ENCODE measurements around the gene ANKRD33B.

Gene ANKRD33B

DNA sequence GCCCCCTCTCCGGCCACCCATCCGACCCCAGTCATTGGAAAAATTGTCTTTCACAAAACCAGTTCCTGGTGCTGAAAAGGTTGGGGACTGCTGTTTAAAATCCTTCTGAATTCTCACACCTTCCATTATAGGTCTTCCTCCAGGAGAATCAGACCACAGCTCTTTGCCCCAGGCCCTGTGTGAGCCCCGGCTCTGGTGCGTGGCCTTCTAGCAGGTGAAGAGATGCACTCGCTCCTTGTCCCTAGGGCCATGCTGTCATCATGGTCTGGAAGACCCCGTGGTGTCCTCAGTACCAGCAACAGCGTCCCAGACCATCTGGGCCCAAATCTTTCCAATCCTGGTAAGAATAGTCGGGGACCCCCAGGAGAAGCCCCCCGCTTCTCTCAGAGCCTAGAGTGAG is 101.9 kb downstream of the ANKRD33B start:
- Mint-ChIP-seq H3K27ac (no peak overlapping the region), H3K27me3 (ENCODE audit: low read depth) (no peaks in the 10 kb centered on the region), H3K36me3 (ENCODE audit: low read depth) (no peaks in the 10 kb centered on the region), H3K4me1 (ENCODE audit: low read depth) (no peaks in the 10 kb centered on the region), H3K4me3 (no peak overlapping the region), H3K9me3 (no peaks in the 10 kb centered on the region)
- DNase-seq (ENCODE audit: low spot score), result no peak

DNA sequence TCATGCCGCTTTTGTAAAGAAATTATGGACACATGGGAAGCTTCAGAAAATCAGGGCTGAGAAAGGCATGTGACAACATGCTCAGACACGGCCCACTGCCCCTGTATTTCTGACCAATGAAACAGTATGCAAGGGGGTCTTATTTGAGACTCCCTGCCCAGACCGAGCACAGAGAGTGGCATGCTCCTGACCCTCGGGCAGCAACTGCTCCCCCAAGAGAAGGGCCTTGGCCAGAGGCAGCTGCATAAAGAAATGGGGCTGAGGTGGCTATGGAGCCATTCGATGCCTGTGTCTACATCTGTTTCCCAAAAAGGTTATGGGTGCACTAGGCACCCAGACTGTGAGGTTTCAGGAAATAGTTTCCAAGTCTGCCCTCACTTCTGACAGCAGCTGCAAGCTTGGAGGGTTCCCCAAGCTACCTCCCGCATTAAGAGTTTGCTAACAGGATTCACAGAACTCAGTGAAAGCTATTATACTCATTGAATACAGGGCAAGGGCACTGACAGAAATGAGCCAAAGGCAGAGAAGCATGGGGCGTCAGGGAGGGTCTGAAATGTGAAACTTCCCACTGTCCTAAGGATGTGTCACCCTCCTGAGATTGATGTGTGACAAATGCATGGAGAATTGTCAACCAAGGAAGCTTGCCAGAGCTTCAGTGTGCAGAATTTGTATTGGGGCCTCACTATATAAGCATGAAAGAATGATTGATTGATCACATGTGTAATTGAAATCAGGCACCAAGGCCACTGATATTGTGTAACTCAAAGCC is 102.8 kb downstream of the ANKRD33B start:
- H3K4me1 Mint-ChIP-seq (ENCODE audit: low read depth), result no peaks in the 10 kb centered on the region
- H3K9me3 Mint-ChIP-seq, result no peaks in the 10 kb centered on the region
- H3K27me3 Mint-ChIP-seq (ENCODE audit: low read depth), result no peaks in the 10 kb centered on the region
- no peak for DNase-seq (ENCODE audit: low spot score)
- no peak overlapping the region for H3K4me3 Mint-ChIP-seq
- no peaks in the 10 kb centered on the region for H3K36me3 Mint-ChIP-seq (ENCODE audit: low read depth)
- no peak overlapping the region for H3K27ac Mint-ChIP-seq

DNA sequence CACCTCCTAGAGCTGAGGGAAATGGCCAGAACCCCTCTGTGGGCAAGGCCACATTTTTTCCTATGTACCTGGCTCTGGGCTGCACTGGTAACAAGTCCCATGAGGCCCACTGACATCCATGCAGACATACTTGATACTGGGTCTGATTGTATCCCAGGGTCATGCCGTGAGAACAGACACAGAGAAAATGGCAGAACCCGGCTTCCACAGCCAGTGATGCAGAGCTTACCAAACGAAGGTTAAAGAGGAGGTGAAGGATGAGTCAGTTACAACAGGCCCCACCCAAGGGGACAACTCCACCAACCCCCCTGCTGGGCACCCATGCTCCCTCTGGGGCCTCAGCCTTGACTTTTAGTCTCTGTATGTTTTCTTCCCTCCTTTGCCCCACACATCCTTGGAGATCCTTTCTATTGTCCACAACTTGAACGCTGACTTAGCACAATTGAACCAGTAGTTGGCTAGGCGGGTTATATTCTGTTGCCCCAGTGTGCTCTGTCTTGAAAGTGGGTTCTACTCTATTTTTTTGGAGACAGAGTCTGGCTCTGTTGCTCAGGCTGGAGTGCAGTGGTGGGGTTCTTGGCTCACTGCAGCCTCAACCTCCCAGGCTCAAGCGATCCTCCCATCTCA is 103.7 kb downstream of the ANKRD33B start:
- DNase-seq (ENCODE audit: low spot score), result no peak
- Mint-ChIP-seq H3K4me3 (no peak overlapping the region), H3K36me3 (ENCODE audit: low read depth) (no peaks in the 10 kb centered on the region), H3K9me3 (no peaks in the 10 kb centered on the region), H3K4me1 (ENCODE audit: low read depth) (no peaks in the 10 kb centered on the region), H3K27ac (no peak overlapping the region), H3K27me3 (ENCODE audit: low read depth) (no peaks in the 10 kb centered on the region)

DNA sequence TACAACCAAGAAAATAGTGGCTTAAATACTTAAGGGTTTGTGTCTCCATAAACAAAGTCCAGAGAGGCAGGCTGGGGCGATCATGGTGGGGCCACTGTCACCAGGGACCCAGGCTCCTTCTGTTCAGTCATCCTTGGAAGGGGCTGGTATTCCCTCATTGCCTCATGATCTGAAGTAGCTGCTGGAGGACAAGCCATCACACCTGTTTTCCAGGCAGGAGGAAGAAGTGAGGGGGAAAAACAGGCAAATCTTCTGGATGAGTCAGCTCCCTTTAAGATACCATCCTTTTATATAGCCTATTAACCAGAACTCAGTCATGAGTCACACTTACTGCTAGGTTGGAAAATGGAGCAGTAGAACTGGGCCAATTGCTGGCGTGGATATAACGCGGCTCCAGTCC is 104.8 kb downstream of the ANKRD33B start:
- no peak overlapping the region for H3K4me3 Mint-ChIP-seq
- H3K4me1 Mint-ChIP-seq (ENCODE audit: low read depth), result no peaks in the 10 kb centered on the region
- no peaks in the 10 kb centered on the region for H3K36me3 Mint-ChIP-seq (ENCODE audit: low read depth)
- H3K9me3 Mint-ChIP-seq, result no peaks in the 10 kb centered on the region
- H3K27ac Mint-ChIP-seq, result no peak overlapping the region
- no peaks in the 10 kb centered on the region for H3K27me3 Mint-ChIP-seq (ENCODE audit: low read depth)
- DNase-seq (ENCODE audit: low spot score), result no peak

DNA sequence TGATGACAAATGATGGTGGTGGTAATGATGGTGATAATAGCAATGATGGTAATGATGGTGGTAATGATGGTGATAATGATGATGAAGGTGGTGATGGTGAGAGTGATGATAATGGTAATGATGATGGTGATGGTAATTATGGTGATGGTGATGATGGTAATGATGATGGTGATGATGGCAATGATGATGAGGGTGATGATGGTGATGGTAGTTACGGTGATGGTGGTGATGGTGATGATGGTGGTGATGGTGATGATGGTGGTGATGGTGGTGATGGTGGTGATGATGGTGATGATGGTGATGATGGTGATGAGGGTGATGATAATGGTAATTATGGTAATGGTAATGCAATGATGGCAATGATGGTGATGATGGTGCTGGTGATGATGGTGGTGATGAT is 106.1 kb downstream of the ANKRD33B start:
- Mint-ChIP-seq H3K9me3 (no peaks in the 10 kb centered on the region), H3K4me3 (no peak overlapping the region), H3K27me3 (ENCODE audit: low read depth) (no peaks in the 10 kb centered on the region), H3K36me3 (ENCODE audit: low read depth) (no peaks in the 10 kb centered on the region), H3K27ac (no peak overlapping the region), H3K4me1 (ENCODE audit: low read depth) (no peaks in the 10 kb centered on the region)
- no peak for DNase-seq (ENCODE audit: low spot score)

DNA sequence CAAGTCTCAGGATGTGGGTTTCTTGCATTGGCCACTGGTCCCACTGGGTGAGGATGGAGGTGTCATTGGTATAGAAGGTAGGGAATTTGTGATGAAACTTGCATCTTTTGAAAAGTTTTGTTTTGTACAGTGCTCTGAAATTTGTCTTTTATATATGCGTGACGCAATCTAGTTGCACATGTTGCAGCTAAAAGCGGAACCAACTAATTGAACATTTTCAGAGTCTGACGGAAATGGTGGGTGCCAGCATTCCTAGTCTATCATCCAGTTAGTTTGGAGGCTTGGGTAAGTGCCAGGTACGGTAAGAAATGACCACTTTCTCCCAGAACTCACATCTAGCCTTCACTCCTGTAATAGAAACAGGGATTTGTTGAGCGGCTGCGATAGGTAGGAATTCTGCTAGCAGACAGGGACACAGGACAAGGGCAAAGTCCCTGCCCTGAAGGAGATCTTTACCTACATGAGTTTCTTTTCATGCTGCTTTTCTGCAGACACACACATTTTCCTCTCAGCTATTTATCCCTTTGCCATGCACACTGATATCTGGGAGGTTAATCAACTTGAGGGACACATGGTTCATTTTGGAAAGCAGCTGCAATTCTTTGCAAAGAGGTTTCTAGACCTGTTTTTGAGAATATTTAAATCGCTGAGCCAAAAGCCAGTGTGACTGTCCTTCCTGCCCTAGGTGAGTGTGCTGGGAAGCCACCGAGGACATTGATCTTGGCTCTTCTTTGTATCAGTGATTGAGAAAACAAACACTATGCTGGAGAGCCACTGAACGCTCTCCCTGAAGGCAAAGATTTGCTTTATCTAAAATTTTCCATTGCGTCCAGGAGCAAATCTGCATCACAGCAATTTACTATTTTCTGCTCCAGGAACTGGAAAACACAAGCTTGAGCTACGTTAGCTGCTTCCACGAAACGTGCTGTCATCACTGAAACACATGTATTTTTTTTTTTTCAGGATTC is 107.5 kb downstream of the ANKRD33B start:
- Mint-ChIP-seq H3K27ac (no peak overlapping the region), H3K36me3 (ENCODE audit: low read depth) (no peaks in the 10 kb centered on the region), H3K4me1 (ENCODE audit: low read depth) (no peaks in the 10 kb centered on the region), H3K27me3 (ENCODE audit: low read depth) (no peaks in the 10 kb centered on the region), H3K4me3 (no peak overlapping the region), H3K9me3 (no peaks in the 10 kb centered on the region)
- no peak for DNase-seq (ENCODE audit: low spot score)

DNA sequence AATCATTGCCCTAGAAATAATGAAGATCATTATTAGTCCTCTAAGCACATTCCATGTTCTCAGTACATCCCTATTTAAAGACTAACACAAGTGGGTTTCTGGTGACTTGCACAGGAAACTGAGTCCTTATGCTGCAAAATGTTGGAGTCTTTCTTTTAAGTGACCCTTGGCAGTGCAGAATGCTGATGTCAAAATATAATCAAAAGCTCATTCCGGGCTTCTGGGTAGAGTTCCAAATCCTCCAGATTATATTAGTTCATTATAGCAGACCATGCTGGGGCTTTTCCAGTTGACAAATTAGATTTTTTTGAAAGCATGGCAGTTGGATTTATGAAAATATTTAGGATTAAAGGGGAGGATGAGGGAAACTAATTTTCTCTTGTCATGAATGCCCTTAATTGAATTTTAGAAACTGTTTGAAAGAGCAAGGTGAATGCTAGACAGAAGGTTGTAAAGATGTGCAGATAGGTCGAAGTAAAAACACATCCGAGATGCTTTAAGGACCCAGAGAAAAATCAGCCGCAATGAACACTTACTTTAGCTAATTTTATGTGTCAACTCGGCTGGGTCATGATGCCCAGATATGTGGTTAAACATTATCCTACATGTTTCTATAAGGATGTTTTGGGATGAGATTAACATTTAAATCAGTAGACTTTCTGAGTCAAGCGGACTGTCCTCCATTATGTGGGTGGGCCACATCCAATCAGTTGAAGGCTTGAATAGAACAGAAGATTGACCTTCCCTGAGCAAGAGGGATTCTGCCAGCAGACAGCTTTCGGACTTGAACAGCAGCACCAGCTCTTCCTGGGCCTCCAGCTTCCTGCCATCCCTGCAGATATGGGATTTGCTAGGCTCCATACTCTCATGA is 108.5 kb downstream of the ANKRD33B start:
- no peak for DNase-seq (ENCODE audit: low spot score)
- no peaks in the 10 kb centered on the region for H3K4me1 Mint-ChIP-seq (ENCODE audit: low read depth)
- no peak overlapping the region for H3K4me3 Mint-ChIP-seq
- peaks cover 5% of the 10 kb centered on the region for H3K9me3 Mint-ChIP-seq
- H3K27me3 Mint-ChIP-seq (ENCODE audit: low read depth), result no peaks in the 10 kb centered on the region
- H3K36me3 Mint-ChIP-seq (ENCODE audit: low read depth), result peaks cover 7% of the 10 kb centered on the region
- H3K27ac Mint-ChIP-seq, result no peak overlapping the region

DNA sequence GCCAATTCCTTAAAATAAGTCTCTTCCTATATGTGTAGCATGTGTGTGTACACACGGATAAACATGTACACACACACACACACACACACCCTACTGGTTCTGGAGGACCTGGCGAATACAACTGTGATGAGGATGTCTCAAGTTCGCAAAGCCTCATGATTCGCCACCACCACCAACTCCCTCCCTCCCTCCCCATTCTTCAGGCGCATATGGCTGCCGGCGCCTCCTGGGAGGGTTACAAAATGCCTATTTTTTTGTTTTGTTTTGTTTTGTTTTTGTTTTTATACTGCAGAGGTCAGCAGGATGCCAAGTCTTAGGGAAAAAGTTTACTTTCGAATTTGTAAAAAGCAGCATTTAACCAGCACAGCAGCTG is 109.1 kb downstream of the ANKRD33B start:
- no peak for DNase-seq (ENCODE audit: low spot score)
- no peak overlapping the region for H3K4me3 Mint-ChIP-seq
- H3K27ac Mint-ChIP-seq, result no peak overlapping the region
- peaks cover 13% of the 10 kb centered on the region for H3K36me3 Mint-ChIP-seq (ENCODE audit: low read depth)
- H3K4me1 Mint-ChIP-seq (ENCODE audit: low read depth), result no peaks in the 10 kb centered on the region
- H3K9me3 Mint-ChIP-seq, result peaks cover 7% of the 10 kb centered on the region
- no peaks in the 10 kb centered on the region for H3K27me3 Mint-ChIP-seq (ENCODE audit: low read depth)

DNA sequence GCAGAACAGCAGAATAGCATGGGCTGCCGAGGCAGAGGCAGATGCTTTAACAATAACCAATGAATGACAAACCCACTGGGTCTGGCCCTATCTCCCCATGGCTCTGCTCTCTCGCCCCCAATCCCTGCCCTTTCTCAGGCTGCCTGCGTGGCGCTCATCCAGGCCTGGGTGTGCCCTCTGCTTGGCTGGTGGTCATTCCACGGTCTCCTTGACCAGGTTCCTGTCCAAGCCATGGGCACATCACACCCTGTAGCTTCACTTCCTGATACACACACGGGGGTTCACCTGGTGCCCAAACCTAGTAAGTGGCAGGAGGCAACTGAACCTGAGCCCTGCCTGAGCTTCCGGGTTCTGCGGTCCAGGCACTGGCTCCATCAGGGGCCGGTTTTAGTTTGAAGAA is 109.5 kb downstream of the ANKRD33B start:
- H3K36me3 Mint-ChIP-seq (ENCODE audit: low read depth), result peaks cover 14% of the 10 kb centered on the region
- H3K9me3 Mint-ChIP-seq, result peaks cover 7% of the 10 kb centered on the region
- no peaks in the 10 kb centered on the region for H3K27me3 Mint-ChIP-seq (ENCODE audit: low read depth)
- no peak overlapping the region for H3K27ac Mint-ChIP-seq
- H3K4me3 Mint-ChIP-seq, result no peak overlapping the region
- no peaks in the 10 kb centered on the region for H3K4me1 Mint-ChIP-seq (ENCODE audit: low read depth)
- DNase-seq (ENCODE audit: low spot score), result no peak

DNA sequence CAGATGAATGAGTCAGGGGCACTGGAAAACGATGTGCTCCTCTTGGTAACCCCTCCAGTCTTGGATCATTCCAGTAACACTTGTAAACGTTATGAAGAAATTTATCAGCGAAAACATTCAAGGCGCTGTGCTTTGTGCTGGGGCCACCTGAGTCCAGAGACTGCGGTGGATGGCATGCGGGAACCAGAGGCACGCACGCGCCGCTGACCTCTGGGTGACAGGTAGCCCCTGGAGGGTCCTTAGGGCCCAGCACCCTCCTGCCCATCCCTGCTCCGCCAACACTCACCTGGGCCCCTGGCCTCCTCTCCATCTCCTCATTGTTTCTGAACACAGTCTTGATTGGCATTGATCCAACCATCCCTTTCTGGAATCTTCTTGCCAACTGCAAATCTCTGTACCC is 110.2 kb downstream of the ANKRD33B start:
- no peaks in the 10 kb centered on the region for H3K4me1 Mint-ChIP-seq (ENCODE audit: low read depth)
- no peak for DNase-seq (ENCODE audit: low spot score)
- H3K27ac Mint-ChIP-seq, result no peak overlapping the region
- no peak overlapping the region for H3K4me3 Mint-ChIP-seq
- H3K36me3 Mint-ChIP-seq (ENCODE audit: low read depth), result peaks cover 14% of the 10 kb centered on the region
- peaks cover 7% of the 10 kb centered on the region for H3K9me3 Mint-ChIP-seq
- no peaks in the 10 kb centered on the region for H3K27me3 Mint-ChIP-seq (ENCODE audit: low read depth)

DNA sequence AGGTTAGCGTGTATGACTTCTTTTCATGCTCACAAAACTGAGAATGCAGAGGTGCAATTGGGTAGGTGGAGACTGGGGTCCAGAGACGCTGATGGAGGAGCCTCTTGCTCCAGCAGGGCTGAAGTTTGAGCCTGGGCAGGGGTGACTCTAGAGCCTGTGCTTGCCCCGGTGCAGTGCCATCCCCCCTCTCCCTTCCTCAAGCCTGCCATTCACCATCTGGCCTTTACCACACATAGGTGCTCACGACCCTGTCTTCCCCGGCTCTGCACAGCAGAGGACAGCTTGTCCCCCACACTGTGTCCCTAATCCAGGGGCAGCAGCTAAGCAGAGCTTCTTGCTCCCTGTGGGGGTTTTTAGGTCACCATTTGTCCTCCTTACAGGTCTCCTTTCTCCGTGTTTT is 110.7 kb downstream of the ANKRD33B start:
- Mint-ChIP-seq H3K27ac (no peak overlapping the region), H3K4me1 (ENCODE audit: low read depth) (no peaks in the 10 kb centered on the region), H3K4me3 (no peak overlapping the region), H3K9me3 (peaks cover 7% of the 10 kb centered on the region), H3K27me3 (ENCODE audit: low read depth) (no peaks in the 10 kb centered on the region), H3K36me3 (ENCODE audit: low read depth) (peaks cover 14% of the 10 kb centered on the region)
- DNase-seq (ENCODE audit: low spot score), result no peak

DNA sequence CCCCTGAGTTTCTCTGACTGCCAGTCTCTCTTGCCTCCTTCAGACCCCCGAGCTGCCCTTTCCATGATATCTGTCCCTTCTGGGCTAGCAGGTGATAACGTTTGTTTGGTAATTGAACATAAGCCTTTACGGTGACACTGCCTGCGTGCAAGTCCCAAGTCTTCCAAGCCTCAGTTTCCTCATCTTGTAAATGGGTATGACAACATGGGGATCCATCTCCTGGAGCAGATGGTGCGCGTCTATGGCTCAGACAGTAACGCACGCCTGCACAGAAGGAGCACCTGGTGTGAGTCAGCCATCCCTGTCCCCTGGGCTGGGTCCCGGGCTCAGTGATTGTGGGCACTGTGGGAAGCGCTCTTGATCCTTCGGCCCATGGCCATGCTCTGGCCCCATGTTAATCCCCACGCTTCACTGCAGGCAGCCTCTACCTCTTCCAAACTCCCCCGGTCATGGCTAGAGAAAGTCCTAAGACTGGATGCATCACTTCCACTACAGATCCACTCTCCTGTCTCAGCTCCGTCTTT is 111.4 kb downstream of the ANKRD33B start:
- H3K4me3 Mint-ChIP-seq, result no peak overlapping the region
- H3K9me3 Mint-ChIP-seq, result peaks cover 7% of the 10 kb centered on the region
- H3K36me3 Mint-ChIP-seq (ENCODE audit: low read depth), result peaks cover 14% of the 10 kb centered on the region
- H3K4me1 Mint-ChIP-seq (ENCODE audit: low read depth), result no peaks in the 10 kb centered on the region
- no peak overlapping the region for H3K27ac Mint-ChIP-seq
- no peaks in the 10 kb centered on the region for H3K27me3 Mint-ChIP-seq (ENCODE audit: low read depth)
- DNase-seq (ENCODE audit: low spot score), result no peak

DNA sequence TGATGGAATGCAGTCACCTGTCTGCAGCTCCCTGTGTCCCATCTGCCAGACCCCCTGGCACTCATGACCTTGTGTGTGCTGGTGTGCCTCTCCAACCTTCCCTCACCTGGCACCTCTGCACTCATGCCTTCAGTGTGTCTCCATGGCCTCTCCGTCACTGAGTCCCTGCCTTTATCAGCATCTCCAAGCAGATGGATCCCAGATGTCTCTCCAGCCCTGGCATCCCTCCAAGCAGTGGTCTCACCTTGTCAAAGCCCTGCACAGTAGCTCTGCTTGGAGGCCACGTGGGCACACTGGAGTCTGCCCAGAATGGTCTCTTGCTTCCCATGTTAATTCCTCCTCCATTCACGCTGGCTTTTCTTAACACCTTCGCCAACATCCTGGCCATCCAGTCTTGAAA is 112.4 kb downstream of the ANKRD33B start:
- DNase-seq (ENCODE audit: low spot score), result no peak
- peaks cover 16% of the 10 kb centered on the region for H3K36me3 Mint-ChIP-seq (ENCODE audit: low read depth)
- H3K9me3 Mint-ChIP-seq, result peaks cover 7% of the 10 kb centered on the region
- no peak overlapping the region for H3K27ac Mint-ChIP-seq
- H3K4me3 Mint-ChIP-seq, result no peak overlapping the region
- no peaks in the 10 kb centered on the region for H3K4me1 Mint-ChIP-seq (ENCODE audit: low read depth)
- no peaks in the 10 kb centered on the region for H3K27me3 Mint-ChIP-seq (ENCODE audit: low read depth)

Measured in T-helper 2 cell treated with Interferon-gamma antibody and Interleukin-4, amounts not matched to agents 5 μg/mL and 100 μg/mL, for 36 hours (primary cell).